Breast epithelium (tissue), 3 donors: ENCODE measurements around the gene SSH2.
"Not testable (repeated sequence)": the region's sequence is repeated elsewhere in the genome, so short reads cannot be mapped to it uniquely, and the experiment has no call there.

Experiments
- POLR2A ChIP-seq: fragments of 450-650 bp; IDR thresholded peaks from one replicate; pipeline ENCODE4 v1.6.1; 2016; ENCODE audit warnings: antibody characterized with exemption, mild to moderate bottlenecking, moderate library complexity
- POLR2AphosphoS5 ChIP-seq, 3 donors: sonication (generic); formaldehyde crosslinking; IDR thresholded peaks; one replicate each; pipeline ENCODE4 v1.6.1; 2017; ENCODE audit warnings: antibody characterized with exemption in 3 of 3
- TF ChIP-seq, protein P1 (sequence below), 3 donors: fragments of 450-650 bp; IDR thresholded peaks; one replicate each; pipeline ENCODE4 v1.5.1; 2016 to 2017; ENCODE audit warnings: antibody characterized with exemption in 3 of 3, mild to moderate bottlenecking in 3 of 3, moderate library complexity in 3 of 3

DNA sequence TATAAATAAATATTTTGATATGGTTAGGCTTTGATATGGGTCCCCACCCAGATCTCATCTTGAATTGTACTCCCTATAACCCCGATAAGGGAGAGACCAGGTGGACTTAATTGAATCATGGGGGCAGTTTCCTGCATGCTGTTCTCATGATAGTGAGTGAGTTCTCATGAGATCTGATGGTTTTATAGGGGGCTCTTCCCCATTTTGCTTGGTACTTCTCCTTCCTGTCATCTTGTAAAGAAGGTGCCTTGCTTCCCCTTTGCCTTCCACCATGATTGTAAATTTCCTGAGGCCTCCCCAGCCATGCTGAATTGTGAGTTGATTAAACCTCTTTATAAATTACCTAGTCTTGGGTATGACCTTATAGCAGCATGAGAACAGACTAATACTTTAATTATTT lies 55.7 kb downstream of the SSH2 start:
- TF ChIP-seq, protein P1, sequence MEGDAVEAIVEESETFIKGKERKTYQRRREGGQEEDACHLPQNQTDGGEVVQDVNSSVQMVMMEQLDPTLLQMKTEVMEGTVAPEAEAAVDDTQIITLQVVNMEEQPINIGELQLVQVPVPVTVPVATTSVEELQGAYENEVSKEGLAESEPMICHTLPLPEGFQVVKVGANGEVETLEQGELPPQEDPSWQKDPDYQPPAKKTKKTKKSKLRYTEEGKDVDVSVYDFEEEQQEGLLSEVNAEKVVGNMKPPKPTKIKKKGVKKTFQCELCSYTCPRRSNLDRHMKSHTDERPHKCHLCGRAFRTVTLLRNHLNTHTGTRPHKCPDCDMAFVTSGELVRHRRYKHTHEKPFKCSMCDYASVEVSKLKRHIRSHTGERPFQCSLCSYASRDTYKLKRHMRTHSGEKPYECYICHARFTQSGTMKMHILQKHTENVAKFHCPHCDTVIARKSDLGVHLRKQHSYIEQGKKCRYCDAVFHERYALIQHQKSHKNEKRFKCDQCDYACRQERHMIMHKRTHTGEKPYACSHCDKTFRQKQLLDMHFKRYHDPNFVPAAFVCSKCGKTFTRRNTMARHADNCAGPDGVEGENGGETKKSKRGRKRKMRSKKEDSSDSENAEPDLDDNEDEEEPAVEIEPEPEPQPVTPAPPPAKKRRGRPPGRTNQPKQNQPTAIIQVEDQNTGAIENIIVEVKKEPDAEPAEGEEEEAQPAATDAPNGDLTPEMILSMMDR (IDR thresholded peaks at IDR 0.05): not testable (repeated sequence)
- TF ChIP-seq POLR2A; POLR2AphosphoS5 (IDR thresholded peaks at IDR 0.05): not testable (repeated sequence)
